MV-4-11 (cell line): ENCODE data around the gene LRRC2.
A peak's percentile ranks its signal among the peaks of the same experiment; 100 is the strongest.
"Not testable (repeated sequence)": the region's sequence is repeated elsewhere in the genome, so short reads cannot be mapped to it uniquely, and the experiment has no call there.

Source experiments
- DNase-seq: peaks from one replicate; lab custom pipeline; 2025; lab: John Stamatoyannopoulos, UW

LRRC2 gene

DNA sequence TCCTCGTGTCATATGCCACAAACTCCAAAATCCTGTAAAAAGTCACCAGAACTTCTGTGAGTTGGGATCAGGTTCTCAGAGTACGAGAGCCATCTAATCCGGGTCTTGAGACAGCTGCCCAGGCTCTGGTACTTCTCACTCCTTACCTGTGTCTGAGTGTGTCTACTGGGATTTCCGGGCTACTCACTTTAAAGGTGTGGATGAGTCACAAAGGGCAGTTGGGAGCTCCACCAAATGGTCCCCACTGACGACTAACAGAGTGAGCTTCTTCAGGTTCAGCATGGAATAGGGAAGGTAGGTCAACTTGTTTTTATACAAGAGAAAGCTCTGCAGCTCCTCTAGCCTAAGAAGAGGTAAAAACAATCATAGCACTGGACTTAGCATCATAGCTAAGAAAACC lies 38.9 kb downstream of the LRRC2 start:
- no peak for DNase-seq

DNA sequence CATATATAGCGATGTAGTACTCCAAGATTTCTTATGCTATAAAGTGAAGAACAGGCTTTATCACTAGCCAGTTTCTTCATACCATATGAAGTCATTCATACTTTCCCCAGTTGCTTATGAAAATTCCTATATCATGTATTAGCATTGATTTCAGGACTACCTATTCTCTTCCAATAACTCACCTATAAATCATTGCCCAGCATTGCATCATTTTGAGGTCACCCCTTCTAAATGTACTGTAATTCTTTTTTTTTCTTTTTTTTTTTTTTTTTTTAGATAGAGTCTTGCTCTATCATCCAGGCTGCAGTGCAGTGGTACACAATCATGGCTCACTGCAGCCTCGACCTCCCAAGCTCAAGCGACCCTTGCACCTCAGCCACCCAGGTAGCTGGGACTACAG lies 41.3 kb downstream of the LRRC2 start:
- DNase-seq: no peak

DNA sequence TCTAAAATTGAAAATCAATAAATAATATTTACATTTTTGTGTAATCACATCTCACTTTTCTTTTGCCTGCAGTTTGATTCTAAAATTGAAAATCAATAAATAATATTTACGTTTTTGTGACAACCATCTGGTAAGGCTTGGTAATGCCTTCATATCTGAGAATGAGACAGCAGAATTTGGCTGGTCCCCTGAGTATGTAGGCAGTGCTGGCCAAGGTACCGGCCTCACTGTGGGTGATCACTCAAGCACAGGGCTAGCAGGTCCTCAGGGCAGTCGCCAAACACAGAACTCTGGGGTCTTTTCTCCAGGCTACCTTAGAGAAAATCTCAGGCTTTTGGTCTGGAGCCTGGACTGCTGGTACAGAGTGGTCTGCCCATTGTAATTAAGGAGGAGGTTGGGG lies 42.1 kb downstream of the LRRC2 start:
- no peak for DNase-seq

GRCh38 chr3:46523556-46523955 lies 42.5 kb downstream of the LRRC2 start:
- no peak for DNase-seq

- not testable (repeated sequence) for DNase-seq
Observed at GRCh38 chr3:46522201-46522600, 43.9 kb downstream of the LRRC2 start.

GRCh38 chr3:46521096-46521495 lies 45.0 kb downstream of the LRRC2 start:
- no peak for DNase-seq

DNA sequence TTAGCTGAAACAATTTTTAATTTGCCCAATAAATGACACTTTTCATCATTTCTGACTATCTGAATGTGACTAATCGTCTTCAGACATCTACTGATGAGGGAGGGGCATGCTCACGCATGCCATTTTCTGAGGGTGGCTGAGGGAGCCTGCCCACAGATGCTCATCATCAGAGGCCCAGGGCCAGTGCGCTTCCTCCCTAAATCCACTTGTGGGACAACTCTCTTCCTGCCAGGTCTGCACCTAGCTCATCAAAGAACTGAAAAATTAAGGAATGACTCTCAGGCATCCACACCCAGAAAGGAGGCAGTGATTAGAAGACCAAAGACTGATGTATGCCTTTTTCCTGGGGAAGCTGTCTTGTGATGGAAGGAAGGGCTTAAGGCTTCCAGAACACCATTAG lies 45.6 kb downstream of the LRRC2 start:
- DNase-seq: no peak

GRCh38 chr3:46519952-46520351 lies 46.1 kb downstream of the LRRC2 start:
- DNase-seq: no peak

- DNase-seq: no peak
Observed at GRCh38 chr3:46517784-46518181, 48.3 kb downstream of the LRRC2 start.

GRCh38 chr3:46517016-46517783 lies 48.9 kb downstream of the LRRC2 start:
- peak; percentile 41 for DNase-seq

DNA sequence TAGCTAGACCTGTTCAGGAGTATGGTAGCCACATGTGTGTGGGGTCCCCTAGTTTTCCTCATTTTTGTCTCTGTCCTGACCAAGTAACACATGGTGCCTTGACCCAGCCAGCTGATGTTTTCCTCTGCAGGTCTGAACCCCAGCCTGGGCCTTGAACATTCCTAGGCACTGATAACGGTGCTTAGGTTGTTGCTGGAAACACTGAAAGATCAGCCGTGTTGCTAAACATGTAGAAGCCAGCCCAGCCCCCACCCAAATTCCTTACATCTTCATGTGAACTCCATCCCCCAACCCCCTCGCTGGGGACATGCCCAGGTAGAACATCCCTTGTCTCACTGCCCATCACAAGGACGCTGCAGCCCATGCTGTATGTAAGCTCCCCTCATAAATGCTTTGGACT lies 49.6 kb downstream of the LRRC2 start:
- DNase-seq: no peak

- DNase-seq: peak; percentile 89
Observed at GRCh38 chr3:46512191-46512749, 53.8 kb downstream of the LRRC2 start.

GRCh38 chr3:46509661-46510187 lies 56.4 kb downstream of the LRRC2 start:
- DNase-seq: no peak

DNA sequence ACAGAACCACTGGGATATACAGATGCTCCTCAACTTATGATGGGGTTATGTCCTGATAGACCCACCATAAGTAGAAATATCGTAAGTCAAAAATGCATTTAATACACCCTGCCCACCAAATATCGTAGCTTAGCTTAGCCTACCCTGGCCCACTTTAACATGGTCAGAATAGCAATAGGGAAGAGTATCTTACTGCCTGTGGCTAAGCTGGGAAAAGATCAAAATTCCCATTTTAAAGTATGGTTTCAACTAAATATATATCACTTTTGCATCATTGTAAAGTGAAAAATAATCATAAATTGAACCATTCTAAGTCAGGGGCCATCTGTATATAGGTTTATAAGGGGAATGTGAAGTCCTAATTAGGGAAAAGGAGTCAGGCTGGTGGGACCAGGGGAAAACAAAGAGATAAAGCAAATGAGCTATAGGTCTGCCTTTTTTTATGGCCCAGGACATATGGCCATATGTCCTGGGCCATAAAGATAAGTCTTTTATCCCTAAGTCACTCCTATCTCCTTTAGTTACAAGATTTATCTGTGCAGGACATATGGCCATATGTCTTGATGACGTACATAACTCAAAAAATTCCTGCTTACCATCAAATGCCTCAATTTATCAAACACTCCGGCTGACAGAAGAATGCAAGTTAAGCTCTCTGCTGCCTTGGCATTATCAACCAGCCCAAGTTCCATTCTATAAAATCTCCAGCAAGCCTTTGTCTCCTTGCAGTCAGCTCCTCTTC lies 57.1 kb downstream of the LRRC2 start:
- no peak for DNase-seq

- DNase-seq: no peak
Observed at GRCh38 chr3:46506526-46506925, 59.6 kb downstream of the LRRC2 start.

DNA sequence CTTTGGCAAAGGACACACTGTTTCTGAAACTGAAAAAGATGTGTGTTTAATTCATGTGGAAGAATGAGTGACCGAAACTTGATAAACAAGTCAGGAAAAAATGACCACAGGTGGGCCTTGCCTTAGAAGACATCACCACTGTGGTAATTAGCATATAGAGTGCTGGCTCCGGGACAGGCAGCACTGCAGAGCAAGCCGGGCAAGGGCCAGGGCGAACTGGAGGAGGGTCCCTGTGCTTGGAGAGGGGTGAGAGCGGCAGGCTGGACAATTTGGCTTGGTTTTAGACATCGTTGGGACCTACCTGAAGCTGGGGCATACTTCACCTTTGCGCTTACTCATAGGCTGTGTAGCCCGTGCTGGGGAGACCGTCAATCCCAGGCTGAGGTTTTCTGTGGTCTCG lies 60.1 kb downstream of the LRRC2 start:
- no peak for DNase-seq

GRCh38 chr3:46504789-46505188 lies 61.3 kb downstream of the LRRC2 start:
- DNase-seq: no peak

GRCh38 chr3:46503200-46503874 lies 62.8 kb downstream of the LRRC2 start:
- DNase-seq: no peak

DNA sequence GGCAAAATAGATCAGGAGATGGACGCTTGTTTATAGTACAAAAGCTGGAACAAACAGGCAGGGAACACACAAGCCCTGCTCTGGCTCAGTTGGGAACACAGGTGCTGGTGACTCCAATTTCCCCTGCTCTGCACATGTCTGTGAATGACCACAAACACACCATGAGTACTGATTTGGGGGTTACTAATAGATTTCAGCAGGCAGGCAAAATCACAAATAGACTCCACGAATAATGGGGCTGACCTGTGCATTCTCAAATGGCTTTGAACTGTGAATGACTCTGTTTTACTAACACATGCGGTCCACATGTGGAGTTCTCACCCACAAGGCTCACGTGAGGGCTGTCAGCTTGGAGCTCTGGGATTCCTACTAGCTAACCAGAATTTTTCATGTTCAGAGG lies 64.4 kb downstream of the LRRC2 start:
- DNase-seq: no peak

GRCh38 chr3:46500656-46501635 lies 65.2 kb downstream of the LRRC2 start:
- peak; percentile 64 for DNase-seq

DNA sequence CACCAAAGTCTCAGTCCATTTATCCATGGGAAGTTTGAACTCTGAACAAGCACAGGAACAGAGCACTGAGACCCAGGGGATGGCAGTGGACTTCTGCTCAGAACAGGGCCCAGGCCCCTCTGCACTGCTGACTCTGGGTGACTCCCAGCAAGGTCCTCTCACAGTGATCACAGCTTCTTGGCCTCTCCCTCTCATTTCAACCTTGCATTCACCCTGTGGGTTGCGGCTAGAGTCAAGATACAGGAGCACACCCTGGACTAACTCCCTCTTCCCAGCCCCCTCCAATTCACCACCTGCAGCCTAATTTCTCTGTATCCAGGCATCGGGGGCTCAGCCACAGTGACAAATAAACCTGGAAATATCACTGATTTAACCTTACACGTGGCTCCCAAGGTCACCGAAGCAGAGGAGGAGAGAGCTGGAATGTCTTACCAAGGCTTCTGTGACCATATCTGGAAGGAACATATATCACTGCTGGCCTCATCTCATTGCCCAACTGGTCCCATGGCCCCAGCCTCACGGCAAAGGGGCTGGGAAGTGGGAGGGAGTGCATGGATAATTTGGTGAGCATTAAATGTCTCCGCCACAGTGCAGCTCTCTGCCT lies 67.1 kb downstream of the LRRC2 start:
- no peak for DNase-seq
